Endothelial cell of umbilical vein (primary cell): Measurements from ENCODE around the gene PDLIM4. TPM values are rescaled to one million over a fixed set of nuclear protein-coding genes. Genes with fewer than 3 reads are reported as not detected.
A peak's percentile ranks its signal among the peaks of the same experiment; 100 is the strongest.

ENCODE experiments used
- BruUV-seq: library from RNA; stranded (reverse); fragments of 400-500 nt; replicated peaks from 2 replicates; lab custom pipeline; 2021; lab: Mats Ljungman, UMichigan
- CTCF ChIA-PET: fragments of 300-600, 350-600 bp; sonication (Branson Sonifier 250); formaldehyde crosslinking; loops from one replicate; lab custom pipeline; 2021; ENCODE audit warnings: antibody characterized with exemption, inconsistent platforms; lab: Charles Lee
- POLR2A ChIA-PET: fragments of 300-600, 350-600 bp; sonication (Branson Sonifier 250); formaldehyde crosslinking; loops from one replicate; lab custom pipeline; 2021; ENCODE audit warnings: antibody characterized with exemption, inconsistent platforms; lab: Charles Lee
- DNase-seq: peaks from one replicate; pipeline ENCODE4 v3.0.0-alpha.2; 2011; ENCODE audit warnings: low read depth, low spot score
- FAIRE-seq: peaks from 2 replicates; lab custom pipeline; 2011; peaks lifted over from hg19 to GRCh38; lab: Jason Lieb, UNC
- H2AFZ ChIP-seq: 2 replicates; pipeline ENCODE4 v1.6.0; 2012; ENCODE audit warnings: low read depth, low read length, control low read depth, inconsistent platforms
- H3K27ac ChIP-seq: 2 replicates; pipeline ENCODE4 v1.5.1; 2011; ENCODE audit warnings: low read depth, mild to moderate bottlenecking, control low read depth, low read length, moderate library complexity; ENCODE audit not compliant: insufficient read depth
- H3K27me3 ChIP-seq, 2 experiments: 2 replicates each; pipeline versions ENCODE4 v1.6.0 to v1.6.1; 2011; ENCODE audit warnings: low read length in 2 of 2, mixed read lengths in 1 of 2; ENCODE audit not compliant: control insufficient read depth in 2 of 2, insufficient read depth in 2 of 2
- H3K36me3 ChIP-seq, 2 experiments: 2 replicates in 1 of 2; 3 replicates in 1 of 2; pipeline ENCODE4 v1.5.1; 2011; ENCODE audit warnings: low read length in 2 of 2, mild to moderate bottlenecking in 1 of 2, moderate library complexity in 1 of 2; ENCODE audit not compliant: control insufficient read depth in 2 of 2, insufficient read depth in 2 of 2; ENCODE audit errors: extremely low read depth in 1 of 2
- H3K4me1 ChIP-seq: 3 replicates; pipeline ENCODE4 v1.5.1; 2011; ENCODE audit warnings: mild to moderate bottlenecking, low read length; ENCODE audit not compliant: control insufficient read depth, insufficient read depth; ENCODE audit errors: extremely low read depth
- H3K4me2 ChIP-seq: 2 replicates; pipeline ENCODE4 v1.6.1; 2011; ENCODE audit warnings: low read length, control low read depth, mixed read lengths; ENCODE audit not compliant: insufficient read depth
- H3K4me3 ChIP-seq, 3 experiments: fragments of 200-600 bp in 1 of 3; sonication (generic), shearing (Covaris generic) in 1 of 3; replicated peaks in 1 of 3; 2 replicates each; pipeline ENCODE4 v1.5.1; 2011 to 2016; ENCODE audit warnings: control low read depth in 3 of 3, low read length in 3 of 3, mild to moderate bottlenecking in 2 of 3, inconsistent platforms in 1 of 3, low read depth in 1 of 3, moderate library complexity in 1 of 3; ENCODE audit not compliant: insufficient read depth in 1 of 3
- H3K79me2 ChIP-seq: 2 replicates; pipeline ENCODE4 v1.6.0; 2012; ENCODE audit warnings: low read length, inconsistent platforms; ENCODE audit not compliant: control insufficient read depth, insufficient read depth
- H3K9ac ChIP-seq: replicated peaks from 2 replicates; pipeline ENCODE3; 2011; ENCODE audit warnings: low read length, control low read depth; ENCODE audit not compliant: insufficient read depth; ENCODE audit errors: extremely low read depth
- H3K9me1 ChIP-seq: replicated peaks from 3 replicates; pipeline ENCODE4 v1.6.0; 2011; ENCODE audit warnings: mild to moderate bottlenecking, low read length; ENCODE audit not compliant: control insufficient read depth, insufficient read depth; ENCODE audit errors: extremely low read depth
- H3K9me3 ChIP-seq: replicated peaks from 2 replicates; pipeline ENCODE4 v1.5.1; 2012; ENCODE audit warnings: low read length, inconsistent platforms; ENCODE audit not compliant: control insufficient read depth, insufficient read depth
- H4K20me1 ChIP-seq: replicated peaks from 2 replicates; pipeline ENCODE3; 2011; ENCODE audit warnings: mild to moderate bottlenecking, low read length; ENCODE audit not compliant: control insufficient read depth, insufficient read depth; ENCODE audit errors: extremely low read depth
- CTCF ChIP-seq, 2 donors: IDR thresholded peaks; 1 replicate in 1 of 2; 2 replicates in 1 of 2; pipeline ENCODE4 v1.5.1; 2011; ENCODE audit warnings: low read length in 2 of 2, mild to moderate bottlenecking in 2 of 2, moderate library complexity in 2 of 2, control low read depth in 1 of 2, inconsistent platforms in 1 of 2, low read depth in 1 of 2; ENCODE audit not compliant: insufficient read depth in 1 of 2; ENCODE audit errors: extremely low read depth in 1 of 2
- EZH2 ChIP-seq: IDR thresholded peaks from 2 replicates; pipeline ENCODE4 v1.6.1; 2012; ENCODE audit warnings: borderline replicate concordance, low read depth, mild to moderate bottlenecking, moderate library complexity, low read length, inconsistent platforms; ENCODE audit not compliant: severe bottlenecking
- FOS ChIP-seq: IDR thresholded peaks from 2 replicates; pipeline ENCODE4 v1.6.1; 2011; ENCODE audit warnings: mild to moderate bottlenecking, low read length, moderate library complexity, borderline replicate concordance; ENCODE audit not compliant: insufficient read depth
- JUN ChIP-seq: IDR thresholded peaks from 2 replicates; pipeline ENCODE4 v1.6.1; 2011; ENCODE audit warnings: borderline replicate concordance, low read depth; ENCODE audit not compliant: insufficient read length, insufficient read depth
- MAX ChIP-seq: IDR thresholded peaks from 2 replicates; pipeline ENCODE4 v1.6.1; 2011; ENCODE audit not compliant: insufficient read depth, insufficient read length
- POLR2A ChIP-seq: IDR thresholded peaks from 2 replicates; pipeline ENCODE4 v1.6.1; 2012; ENCODE audit warnings: low read depth, mild to moderate bottlenecking, control low read depth, low read length
- dilution Hi-C: fragments of 300-500 bp; cut with MboI; formaldehyde crosslinking; loops from one replicate; pipeline ENCODE4 v1.15.0; 2019; ENCODE audit warnings: low sequenced_read_pairs; ENCODE audit not compliant: extremely low pct_ligation_motif_present
- intact Hi-C: fragments of 100-400 bp; cut with micrococcal nuclease; formaldehyde crosslinking; loops from one replicate; pipeline ENCODE4 v1.10.0; 2022
- polyA plus RNA-seq, 4 experiments: library from polyadenylated mRNA; depleted of rRNA in 3 of 4; stranded (reverse) in 3 of 4; unstranded in 1 of 4; fragments of >200 nt; gene quantifications; 2 replicates each; pipeline versions ENCODE4 v1.2.1 to v1.2.3, GENCODE V29; 2011 to 2012; ENCODE audit warnings: missing spikeins in 1 of 4
- total RNA-seq: library from RNA; stranded (reverse); gene quantifications from 2 replicates; pipeline ENCODE4 v1.2.3, GENCODE V29; 2021

Gene PDLIM4
- total and polyA plus RNA-seq, 2 donors (not counting 3 experiments of a cell fraction or from before 2014, with no cell fraction given), result 65.7 to 112 TPM

GRCh38 chr5:132260051-132260450, 2.6 kb downstream of the PDLIM4 start:
- H4K20me1 ChIP-seq, result no peaks in the 10 kb centered on the region
- H3K9me1 ChIP-seq, result no peaks in the 10 kb centered on the region
- H3K36me3 ChIP-seq, result peaks cover 2 to 3% of the 10 kb centered on the region in 2 experiments
- BruUV-seq, result no TSS peak
- H2AFZ ChIP-seq, result no peak overlapping the region
- H3K27me3 ChIP-seq, result no peaks in the 10 kb centered on the region
- H3K4me1 ChIP-seq, result peaks cover 68% of the 10 kb centered on the region
- peak overlapping the region; percentile 75 for H3K4me2 ChIP-seq
- H3K9ac ChIP-seq, result peak overlapping the region; percentile 96
- DNase-seq, result peak; percentile 65
- dilution Hi-C loops (no loop called here), intact Hi-C loops (loop anchor here (1.0 to 10.0 kb wide), 3 partner anchors 70 to 445 kb away; no protein-coding TSS in a partner anchor)
- TF ChIP-seq EZH2, result no peak
- TF ChIP-seq POLR2A, result peak; percentile 39
- TF ChIP-seq FOS, result no peak
- FAIRE-seq, result peak; percentile 81
- peaks cover 43% of the 10 kb centered on the region for H3K79me2 ChIP-seq
- CTCF ChIA-PET, result interaction anchor here (0.9 to 7.8 kb wide), 6 partner anchors 12 to 241 kb away, joined by 3 to 93 read pairs (median 6); partner anchors contain the start of gene SLC22A4
- POLR2A ChIA-PET, result no interaction called here
- H3K4me3 ChIP-seq, result peak overlapping the region in 1 of 3 experiments; percentile 9
- peak overlapping the region; percentile 96 for H3K27ac ChIP-seq
- no peaks in the 10 kb centered on the region for H3K9me3 ChIP-seq

- H3K9ac ChIP-seq, result no peak overlapping the region
- peaks cover 43% of the 10 kb centered on the region for H3K79me2 ChIP-seq
- H3K27ac ChIP-seq, result peak overlapping the region; percentile 96
- H3K9me3 ChIP-seq, result no peaks in the 10 kb centered on the region
- H3K4me1 ChIP-seq, result peaks cover 76% of the 10 kb centered on the region
- intact Hi-C loops, result loop anchor here (1.0 to 10.0 kb wide), 3 partner anchors 71 to 446 kb away; no protein-coding TSS in a partner anchor
- FAIRE-seq (peak; percentile 98), DNase-seq (peak; percentile 91)
- H2AFZ ChIP-seq, result no peak overlapping the region
- peaks cover 2 to 3% of the 10 kb centered on the region in 2 experiments for H3K36me3 ChIP-seq
- H3K27me3 ChIP-seq, result no peaks in the 10 kb centered on the region
- ChIA-PET POLR2A (interaction anchor here (0.6 kb wide), 1 partner anchor 1150 kb away, joined by 3 read pairs; no protein-coding TSS in a partner anchor), CTCF (interaction anchor here (1.4 to 7.8 kb wide), 4 partner anchors 11 to 240 kb away, joined by 3 to 93 read pairs (median 10); no protein-coding TSS in a partner anchor)
- H3K9me1 ChIP-seq, result no peaks in the 10 kb centered on the region
- H3K4me2 ChIP-seq, result peak overlapping the region; percentile 75
- dilution Hi-C loops, result no loop called here
- no peak overlapping the region for H3K4me3 ChIP-seq
- no TSS peak for BruUV-seq
- no peaks in the 10 kb centered on the region for H4K20me1 ChIP-seq
- no peak for TF ChIP-seq MAX
- no peak for TF ChIP-seq CTCF (IDR thresholded peaks at IDR 0.05; ENCODE audit: extremely low read depth in 1 of 2, insufficient read depth in 1 of 2, low read depth in 1 of 2, low read length in 2 of 2)
- TF ChIP-seq FOS, result peak; percentile 84
- peak; percentile 43 for TF ChIP-seq JUN
Observed at GRCh38 chr5:132260714-132261551, 3.4 kb downstream of the PDLIM4 start.
